ENCODE measurements around the gene FKBP2.
A peak's percentile ranks its signal among the peaks of the same experiment; 100 is the strongest.
"Not testable (repeated sequence)": the region's sequence is repeated elsewhere in the genome, so short reads cannot be mapped to it uniquely, and the experiment has no call there.

Gene FKBP2

DNA sequence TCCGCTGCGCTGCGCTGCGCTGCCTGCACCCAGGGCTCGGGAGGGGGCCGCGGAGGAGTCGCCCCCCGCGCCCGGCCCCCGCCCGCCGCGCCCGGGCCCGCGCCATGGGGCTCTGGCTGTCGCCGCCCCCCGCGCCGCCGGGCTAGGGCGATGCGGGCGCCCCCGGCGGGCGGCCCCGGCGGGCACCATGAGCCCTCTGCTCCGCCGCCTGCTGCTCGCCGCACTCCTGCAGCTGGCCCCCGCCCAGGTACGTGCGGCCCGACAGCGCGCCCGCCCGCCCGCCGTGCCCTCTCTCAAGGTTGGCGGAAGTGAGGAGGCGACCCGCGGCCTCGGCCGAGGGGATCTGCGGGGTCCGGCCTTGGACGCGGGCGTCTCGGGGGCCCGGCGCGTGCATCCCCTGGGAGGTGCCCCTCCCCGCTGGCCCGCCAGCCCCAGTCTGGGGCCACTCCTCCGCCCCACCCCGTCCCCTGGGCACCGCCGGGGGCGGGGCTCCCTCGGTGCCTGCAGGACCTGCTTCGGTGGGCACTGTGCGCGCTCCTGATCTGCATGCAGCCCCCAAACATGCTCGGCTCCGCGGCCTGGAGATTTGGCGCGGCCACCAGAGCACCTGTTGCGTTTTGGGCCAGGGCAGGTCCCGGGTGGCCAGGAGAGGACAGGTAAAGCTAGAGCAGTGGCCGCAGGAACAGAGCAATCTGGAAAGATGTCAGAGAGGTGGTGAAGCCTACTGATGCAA lies 6.1 kb upstream of the FKBP2 start:
- peak in 1 of 2 experiments; percentile 59 for DNase-seq

GRCh38 chr11:64235437-64236161 lies 5.3 kb upstream of the FKBP2 start:
- DNase-seq: no peak

- DNase-seq: no peak
These were observed 3.4 kb upstream of the FKBP2 start for GRCh38 chr11:64237484-64237951.

DNA sequence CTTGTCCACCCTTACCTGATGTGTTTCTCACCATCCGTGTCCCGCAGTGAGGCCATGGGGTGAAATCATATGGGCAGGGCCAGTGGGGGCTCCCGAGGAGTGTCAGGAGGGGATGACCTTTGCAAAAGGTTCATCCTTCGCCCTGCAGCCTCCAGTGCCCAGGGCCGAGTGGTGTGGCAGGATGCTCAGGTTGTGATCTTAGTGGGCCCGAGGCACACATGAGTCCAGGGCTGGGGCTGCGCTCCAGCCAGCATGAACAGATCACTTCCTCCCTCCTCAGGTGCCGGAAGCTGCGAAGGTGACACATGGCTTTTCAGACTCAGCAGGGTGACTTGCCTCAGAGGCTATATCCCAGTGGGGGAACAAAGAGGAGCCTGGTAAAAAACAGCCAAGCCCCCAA lies 2.8 kb upstream of the FKBP2 start:
- DNase-seq: no peak

DNA sequence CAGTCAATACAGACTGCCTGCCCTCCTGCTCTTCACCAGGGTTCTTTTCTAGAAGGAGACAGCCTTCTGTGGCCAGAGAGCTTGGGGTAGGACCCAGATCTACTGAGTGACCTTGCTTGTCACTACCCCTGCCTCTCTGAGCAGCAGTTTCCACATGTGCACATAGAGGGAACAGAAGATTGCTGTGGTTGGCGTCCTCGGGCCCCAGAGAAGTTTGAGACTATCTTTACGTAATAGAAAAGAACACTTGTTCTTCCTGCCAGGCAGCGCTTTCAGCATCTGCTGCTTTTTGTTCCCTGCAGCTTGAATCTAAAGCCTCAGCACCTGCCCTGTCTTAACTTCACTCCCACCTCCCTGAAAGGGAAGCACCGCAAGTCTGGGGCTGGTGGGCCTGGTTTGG lies 1.9 kb upstream of the FKBP2 start:
- no peak for DNase-seq

DNA sequence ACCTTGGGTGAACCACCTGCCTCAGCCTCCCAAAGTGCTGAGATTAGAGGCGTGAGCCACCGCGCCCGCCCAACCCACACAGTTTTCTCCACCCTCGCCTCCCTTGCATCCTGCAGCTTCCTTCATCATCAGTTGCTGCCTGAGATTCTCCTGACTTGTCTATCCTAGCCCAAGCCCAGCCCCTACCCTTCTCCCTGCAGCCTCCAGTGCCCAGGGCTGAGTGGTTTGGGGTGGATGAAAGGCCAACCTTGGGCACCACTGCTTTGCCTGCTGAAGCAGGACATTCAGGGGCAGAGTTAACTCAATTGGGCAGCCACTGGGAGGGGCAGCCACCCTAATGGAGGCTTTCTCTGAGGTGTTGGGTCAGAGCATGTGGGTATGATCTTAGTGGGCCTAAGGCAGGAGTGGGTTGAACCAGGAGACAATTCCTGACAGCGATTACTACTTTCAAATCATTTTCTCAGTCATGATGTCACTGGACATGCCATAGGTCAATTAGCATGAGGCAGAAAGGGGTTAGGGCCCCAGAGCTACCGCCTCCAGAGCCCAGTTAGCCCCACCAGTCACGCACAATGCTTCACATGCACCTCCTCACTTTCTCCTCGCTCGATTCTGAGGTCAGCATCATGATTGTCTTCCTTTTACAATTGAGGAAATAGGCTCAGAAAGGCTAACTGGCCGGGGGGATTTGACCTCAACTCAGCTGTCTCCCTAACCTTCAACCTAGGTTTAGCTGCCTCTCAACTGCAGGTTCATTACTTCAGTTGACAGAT lies 1.0 kb upstream of the FKBP2 start:
- no peak for DNase-seq

GRCh38 chr11:64241241-64241490 lies 271 bp downstream of the FKBP2 start:
- peak; percentile 98 to 99 for DNase-seq

DNA sequence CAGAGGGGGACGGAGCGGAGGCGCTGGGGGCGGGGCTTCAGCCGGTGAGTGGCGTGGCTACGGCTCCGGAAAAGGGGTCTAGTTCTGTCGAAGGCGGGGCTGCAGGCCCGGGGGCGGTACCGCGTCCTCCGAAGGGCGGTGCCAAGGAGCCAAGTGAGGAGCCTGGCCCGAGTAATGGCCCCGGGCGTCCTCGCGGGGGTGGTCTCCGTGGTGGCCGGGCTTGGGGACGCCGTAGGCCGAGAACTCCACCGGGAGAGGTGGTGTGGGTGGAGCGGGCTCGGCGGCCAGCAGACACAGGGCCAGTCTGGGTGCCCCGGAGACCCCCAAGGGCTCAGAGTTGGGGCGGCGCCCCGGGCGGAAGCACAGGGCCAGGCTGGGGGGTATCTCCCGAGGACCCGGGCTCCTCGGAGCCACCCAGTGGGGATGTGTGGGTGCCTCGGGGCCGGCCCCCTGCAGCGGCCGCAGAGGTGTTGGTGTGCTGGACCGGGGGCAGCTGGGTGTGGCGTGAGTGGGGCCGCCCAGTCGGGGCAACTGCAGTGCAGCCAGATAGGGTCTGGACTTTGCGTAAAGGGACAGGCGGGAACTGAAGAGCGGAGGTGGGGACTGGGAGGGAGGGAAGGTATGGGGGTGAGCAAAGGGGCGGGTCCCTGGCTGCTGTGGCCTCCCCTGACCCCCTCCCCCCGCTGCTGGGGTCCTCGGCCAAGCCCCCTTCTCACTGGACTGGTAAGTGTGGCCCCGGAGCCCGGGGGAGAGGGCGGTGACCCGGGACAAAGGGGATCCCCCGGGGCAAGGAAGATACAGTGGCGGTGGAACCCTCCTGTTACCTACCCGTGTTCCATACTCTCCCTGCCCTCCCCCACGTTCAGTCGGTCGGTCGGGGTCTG lies 838 bp downstream of the FKBP2 start:
- peak in 1 of 2 experiments; percentile 61 for DNase-seq

GRCh38 chr11:64243236-64243854 lies 2.5 kb downstream of the FKBP2 start:
- no peak for DNase-seq

DNA sequence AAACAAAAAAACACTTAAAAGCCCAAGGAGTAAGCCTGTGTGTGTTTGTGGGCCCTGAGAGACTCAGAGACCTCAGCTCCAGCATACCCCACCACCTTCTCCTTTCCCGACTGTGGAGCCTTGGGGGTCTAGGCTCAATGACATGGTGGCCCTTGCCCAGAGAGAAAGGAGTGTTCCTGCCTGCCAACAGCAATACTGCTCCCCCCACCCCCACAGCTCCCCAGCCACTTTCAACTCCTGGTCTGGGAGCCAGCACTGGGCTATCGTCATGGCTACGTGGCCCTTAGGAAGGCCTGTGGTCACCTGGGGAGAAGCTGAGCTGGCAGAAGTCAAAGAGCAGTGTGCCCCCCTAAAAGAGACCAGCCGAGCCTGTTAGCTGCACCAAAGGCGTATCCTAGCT lies 3.2 kb downstream of the FKBP2 start:
- no peak for DNase-seq

DNA sequence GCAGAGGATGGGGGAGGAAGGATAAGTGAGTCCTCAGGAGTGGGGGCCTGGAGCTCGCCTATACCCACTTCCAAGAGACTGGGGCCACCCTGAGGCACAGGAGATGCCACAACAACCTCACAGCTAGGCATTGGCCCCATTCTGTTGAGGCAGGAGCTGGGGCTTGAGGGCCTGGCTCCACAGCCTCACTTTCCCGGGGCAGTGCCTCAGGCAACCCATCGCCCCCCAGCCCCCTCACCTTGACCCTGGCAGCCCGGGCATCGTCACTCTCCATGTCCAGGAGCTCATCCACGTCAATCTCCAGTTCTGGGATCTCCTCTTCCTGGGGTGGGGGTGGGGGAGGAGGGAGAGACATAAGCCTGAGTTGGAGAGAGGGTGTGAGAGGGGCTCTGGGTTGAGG lies 4.1 kb downstream of the FKBP2 start:
- no peak for DNase-seq

- peak in 1 of 2 experiments; percentile 40 for DNase-seq
These were observed 4.5 kb downstream of the FKBP2 start for GRCh38 chr11:64245401-64245796.

DNA sequence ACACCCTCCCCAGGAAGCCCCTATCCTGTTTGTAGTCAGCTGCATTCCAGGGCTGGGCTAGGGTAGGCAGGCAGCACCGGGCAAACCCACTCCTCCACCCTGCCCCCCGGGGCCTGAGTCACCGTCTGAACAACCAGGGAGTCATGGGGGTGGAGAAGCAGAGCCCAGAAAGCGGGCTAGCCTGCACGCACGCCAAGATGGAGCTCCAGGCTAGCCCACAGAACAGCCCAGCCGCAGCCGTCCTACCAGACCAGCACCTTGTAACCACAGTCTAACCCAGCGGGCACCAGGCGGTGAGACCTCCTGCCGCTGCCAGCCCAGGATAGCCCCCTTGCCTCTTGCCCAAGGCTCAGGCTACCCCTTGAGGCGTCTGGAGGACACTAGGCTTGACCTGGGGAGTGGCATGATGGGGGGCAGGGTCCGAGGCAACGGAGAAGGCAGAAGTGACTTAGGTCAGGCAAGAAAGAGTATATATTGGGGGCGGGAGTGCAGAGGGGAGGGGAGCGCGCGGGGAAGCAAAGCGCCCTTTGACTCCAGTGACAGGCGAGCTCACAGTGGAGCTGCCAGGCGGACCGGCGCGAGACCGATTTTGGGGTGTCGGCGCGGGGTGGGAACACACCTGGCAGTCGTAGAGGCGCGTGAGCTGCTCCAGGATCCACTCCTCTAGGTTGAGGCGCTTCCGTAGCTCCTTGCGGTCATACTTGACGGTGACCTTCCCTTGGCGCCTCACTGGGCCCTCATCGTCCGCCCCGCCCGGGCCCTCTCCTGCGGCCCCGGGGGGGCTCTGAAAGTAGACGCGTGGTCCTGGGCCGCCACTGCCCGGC lies 5.1 kb downstream of the FKBP2 start:
- DNase-seq: peak in 1 of 2 experiments; percentile 53

DNA sequence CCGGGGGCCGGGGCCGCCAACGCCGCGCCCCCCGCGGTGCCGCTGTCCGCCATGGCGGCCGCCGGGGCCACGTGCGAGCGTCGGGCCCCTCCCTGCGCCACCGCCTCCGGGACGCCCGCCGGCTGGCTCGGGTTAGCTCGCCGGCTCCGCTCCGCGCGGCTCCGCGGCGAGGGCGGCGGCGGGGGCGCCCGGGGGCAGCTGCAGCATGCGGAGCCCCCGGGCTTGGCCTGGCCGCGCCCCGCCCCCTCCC lies 5.7 kb downstream of the FKBP2 start:
- not testable (repeated sequence) for DNase-seq

DNA sequence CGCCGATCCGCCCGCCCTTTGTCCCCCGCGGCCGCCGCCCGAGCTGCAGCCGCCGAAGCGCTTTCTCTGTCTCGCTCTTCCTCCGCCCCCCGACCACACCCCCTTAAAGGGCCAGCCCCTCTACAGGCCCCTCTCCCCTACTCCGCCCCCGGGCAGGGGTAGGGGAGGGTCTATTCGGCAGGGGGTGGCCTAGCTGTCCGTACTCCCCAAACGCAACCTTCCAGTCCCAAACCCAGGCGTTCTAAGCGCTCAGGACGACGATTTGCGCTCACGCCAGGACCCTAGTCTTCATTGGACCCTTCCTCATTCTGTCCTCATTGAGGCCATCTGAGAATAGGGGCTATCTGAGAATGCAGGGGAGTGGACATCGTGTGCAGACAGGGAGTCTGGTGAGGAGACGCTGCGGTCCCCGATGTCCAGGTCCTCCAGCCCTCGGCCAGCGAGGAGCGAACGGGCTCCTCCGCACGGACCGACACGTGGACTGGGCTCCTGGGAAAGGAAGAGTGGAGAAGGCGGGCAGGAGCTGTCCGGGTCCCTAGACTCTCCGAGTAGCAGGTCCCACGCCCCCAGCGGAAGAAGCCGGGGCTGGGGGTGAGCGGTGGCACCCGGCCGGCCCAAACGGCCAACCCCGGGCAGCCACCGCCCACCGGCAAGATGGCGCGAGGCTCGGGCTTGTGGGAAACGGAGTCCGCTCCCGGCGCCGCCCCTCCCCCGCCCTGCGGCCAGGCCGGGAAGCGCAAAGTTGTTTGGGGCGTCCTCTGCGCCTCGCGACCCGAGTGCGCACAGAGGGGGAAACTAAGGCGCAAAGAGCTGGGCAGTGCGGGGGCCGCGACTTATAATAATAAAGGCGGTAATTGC lies 6.2 kb downstream of the FKBP2 start, which contains the start of gene PPP1R14B:
TSS of gene PPP1R14B (minus strand) at position 73 of the 858 bp plus-strand sequence. CDS start 270 bp downstream, outside the sequence.
- DNase-seq: peak; percentile 59 to 88

DNA sequence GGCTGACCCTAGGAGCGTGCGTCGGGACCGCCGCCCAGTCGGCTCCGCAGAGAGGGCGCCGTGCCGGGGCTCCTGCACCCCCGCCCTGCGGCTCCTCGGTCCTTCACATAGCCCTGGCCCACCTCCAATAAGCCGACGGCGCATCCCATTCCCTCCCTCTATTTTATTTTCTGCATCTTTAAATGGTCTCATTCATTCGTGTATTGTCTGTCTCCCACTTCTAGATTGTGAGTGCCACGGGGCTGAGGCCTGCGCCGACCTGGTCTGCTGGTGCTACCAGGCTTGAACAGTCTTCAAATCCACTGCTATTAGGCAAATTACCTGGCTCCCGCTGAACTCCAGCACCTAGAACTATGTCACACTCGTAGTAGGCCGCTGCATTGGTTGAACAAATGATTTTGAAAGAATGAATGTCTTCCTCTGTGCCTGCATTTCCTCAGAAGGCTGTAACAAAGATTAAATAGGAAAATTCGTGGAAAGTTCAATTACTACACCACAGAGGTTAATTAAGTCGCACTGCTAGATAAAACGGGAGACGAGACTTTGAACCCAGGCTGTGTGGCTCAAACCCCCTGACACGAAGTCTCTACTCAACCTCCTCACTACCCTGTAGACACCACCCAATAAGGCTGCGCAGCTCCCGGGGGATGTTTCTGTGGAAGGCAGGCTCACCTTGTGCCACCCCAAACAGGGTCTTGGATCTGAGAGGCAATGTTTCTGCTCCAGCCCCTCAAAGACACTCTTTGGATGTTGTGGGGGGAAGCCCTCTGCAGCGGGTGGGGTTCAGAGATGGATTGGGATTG lies 7.0 kb downstream of the FKBP2 start:
- no peak for DNase-seq

DNA sequence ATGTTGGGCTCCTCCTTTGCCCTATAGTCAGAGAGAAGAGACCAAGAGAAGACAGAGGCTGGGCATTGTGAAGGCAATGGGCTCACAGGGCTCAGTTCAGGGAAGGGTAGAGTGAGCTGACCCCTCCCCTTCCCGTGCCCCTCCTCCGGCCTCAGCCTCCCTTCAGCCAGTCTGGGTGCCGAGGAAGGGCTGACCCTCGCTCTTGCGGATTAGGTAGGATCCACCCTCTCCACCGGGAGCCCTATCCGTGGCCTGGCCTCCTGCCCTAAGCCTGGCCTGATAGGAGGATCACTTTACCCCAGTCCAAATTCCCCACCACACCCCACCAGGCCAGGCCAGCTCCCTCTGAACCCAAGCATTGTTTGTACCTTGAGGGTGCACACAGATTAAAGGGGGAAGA lies 7.7 kb downstream of the FKBP2 start:
- DNase-seq: no peak

GRCh38 chr11:64249038-64249437 lies 8.1 kb downstream of the FKBP2 start:
- no peak for DNase-seq

- no peak for DNase-seq
These were observed 8.9 kb downstream of the FKBP2 start for GRCh38 chr11:64249563-64250414.

Measured in NCI-H446 (cell line).